ENCODE data around the gene SWAP70.

The SWAP70 gene

GRCh38 chr11:9651899-9652748 lies 11.8 kb upstream of the SWAP70 start:
- DNase-seq (ENCODE audit: low read depth), result no peak

- DNase-seq (ENCODE audit: low read depth), result no peak
Measured at GRCh38 chr11:9653871-9654270, 10.0 kb upstream of the SWAP70 start.

- DNase-seq (ENCODE audit: low read depth), result no peak
Measured at GRCh38 chr11:9656864-9657263, 7.0 kb upstream of the SWAP70 start.

- DNase-seq (ENCODE audit: low read depth), result no peak
Measured at GRCh38 chr11:9657531-9657930, 6.3 kb upstream of the SWAP70 start.

GRCh38 chr11:9660886-9661285 lies 3.0 kb upstream of the SWAP70 start:
- DNase-seq (ENCODE audit: low read depth), result no peak

- no peak for DNase-seq (ENCODE audit: low read depth)
Measured at GRCh38 chr11:9662273-9662672, 1.6 kb upstream of the SWAP70 start.

- DNase-seq (ENCODE audit: low read depth), result no peak
Measured at GRCh38 chr11:9664276-9665171, 647 bp downstream of the SWAP70 start.

- DNase-seq (ENCODE audit: low read depth), result no peak
Measured at GRCh38 chr11:9665749-9666148, 1.9 kb downstream of the SWAP70 start.

- DNase-seq (ENCODE audit: low read depth), result no peak
Measured at GRCh38 chr11:9669954-9670353, 6.1 kb downstream of the SWAP70 start.

- no peak for DNase-seq (ENCODE audit: low read depth)
Measured at GRCh38 chr11:9672288-9672916, 8.5 kb downstream of the SWAP70 start.

- no peak for DNase-seq (ENCODE audit: low read depth)
Measured at GRCh38 chr11:9672918-9673317, 9.0 kb downstream of the SWAP70 start.

- no peak for DNase-seq (ENCODE audit: low read depth)
Measured at GRCh38 chr11:9675691-9676090, 11.8 kb downstream of the SWAP70 start.

GRCh38 chr11:9677951-9678350 lies 14.1 kb downstream of the SWAP70 start:
- no peak for DNase-seq (ENCODE audit: low read depth)

GRCh38 chr11:9678576-9678975 lies 14.7 kb downstream of the SWAP70 start:
- DNase-seq (ENCODE audit: low read depth), result no peak

GRCh38 chr11:9680028-9680427 lies 16.2 kb downstream of the SWAP70 start:
- DNase-seq (ENCODE audit: low read depth), result no peak

- DNase-seq (ENCODE audit: low read depth), result no peak
Measured at GRCh38 chr11:9681583-9682372, 17.9 kb downstream of the SWAP70 start.

GRCh38 chr11:9687711-9688477 lies 24.0 kb downstream of the SWAP70 start:
- DNase-seq (ENCODE audit: low read depth), result no peak

GRCh38 chr11:9688716-9689511 lies 25.0 kb downstream of the SWAP70 start:
- DNase-seq (ENCODE audit: low read depth), result no peak

- no peak for DNase-seq (ENCODE audit: low read depth)
Measured at GRCh38 chr11:9689721-9690120, 25.8 kb downstream of the SWAP70 start.

- no peak for DNase-seq (ENCODE audit: low read depth)
Measured at GRCh38 chr11:9691865-9692264, 28.0 kb downstream of the SWAP70 start.

Data from activated gamma-delta T cell treated with anti-CD3 and anti-CD28 coated beads, Interleukin-2, amount 50 U/mL, for 16 hours (primary cell).